Fibroblast of skin of right biceps (primary cell): ENCODE data around the gene PRR20D.
"Not testable (repeated sequence)": the region's sequence is repeated elsewhere in the genome, so short reads cannot be mapped to it uniquely, and the experiment has no call there.

Source experiments
- DNase-seq: peaks from one replicate; pipeline ENCODE4 v3.0.0-alpha.2; 2013

PRR20D gene

GRCh38 chr13:57160332-57160731 is at the start of gene PRR20D:
PRR20D (plus strand) TSS chr13:57160632; CDS start chr13:57161019, 387 bp downstream.
- DNase-seq: not testable (repeated sequence)

DNA sequence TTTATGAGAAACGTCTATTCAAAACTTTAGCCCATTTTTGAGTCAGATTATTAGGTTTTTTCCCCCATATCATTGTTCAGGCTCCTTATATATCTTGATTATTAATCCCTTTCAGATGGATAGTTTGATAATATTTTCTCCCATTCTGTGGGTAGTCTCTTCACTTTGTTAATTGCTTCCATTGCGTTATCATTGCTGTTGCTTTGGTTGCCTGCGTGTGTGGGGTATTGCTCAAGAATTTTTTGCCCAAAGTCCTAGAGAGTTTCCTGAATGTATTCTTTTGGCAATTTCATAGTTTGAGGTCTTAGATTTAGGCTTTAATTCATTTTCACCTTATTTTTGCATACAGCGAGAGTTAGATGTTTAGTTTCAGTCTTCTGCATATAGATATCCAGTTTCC is 45.5 kb upstream of the PRR20D start:
- DNase-seq: no peak

DNA sequence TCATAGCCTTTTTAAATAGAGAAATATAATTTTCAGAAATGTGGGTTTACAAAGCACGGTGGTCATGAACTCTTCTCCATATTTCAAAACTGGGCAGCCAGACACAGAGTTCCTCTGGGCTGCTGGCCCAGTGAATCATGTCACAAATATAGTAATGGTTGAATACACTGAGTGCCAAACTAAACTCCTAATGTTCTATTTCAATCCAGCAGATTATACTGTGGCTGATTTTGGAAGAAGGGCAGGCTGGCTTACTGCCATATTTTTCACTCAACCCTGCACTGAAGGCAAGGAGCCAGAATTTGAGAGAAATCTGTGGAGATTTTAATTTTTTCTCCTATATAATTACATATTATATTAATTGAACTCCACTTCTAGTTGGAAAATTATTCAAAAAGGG is 36.8 kb upstream of the PRR20D start:
- DNase-seq: no peak

DNA sequence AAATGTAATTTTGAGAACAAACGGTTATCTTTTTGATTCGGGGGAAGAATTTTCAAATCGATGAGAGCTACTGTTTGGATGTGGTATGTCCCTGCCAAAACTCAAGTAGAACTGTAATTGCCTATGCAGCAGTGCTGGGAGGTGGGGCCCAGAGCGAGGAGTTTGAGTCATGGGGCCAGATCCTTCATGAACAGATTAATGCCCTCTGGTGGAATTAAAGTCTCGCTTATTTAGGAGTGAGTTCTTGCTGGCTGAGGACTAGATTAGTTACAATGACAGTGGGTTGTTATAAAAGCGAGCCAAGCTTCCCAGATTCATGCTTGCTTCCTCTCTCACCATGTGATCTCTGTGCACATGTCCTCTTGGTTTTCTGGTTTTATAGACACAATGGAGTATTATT is 31.5 kb upstream of the PRR20D start:
- no peak for DNase-seq

- no peak for DNase-seq
These were observed 24.3 kb upstream of the PRR20D start for GRCh38 chr13:57136093-57136492.

DNA sequence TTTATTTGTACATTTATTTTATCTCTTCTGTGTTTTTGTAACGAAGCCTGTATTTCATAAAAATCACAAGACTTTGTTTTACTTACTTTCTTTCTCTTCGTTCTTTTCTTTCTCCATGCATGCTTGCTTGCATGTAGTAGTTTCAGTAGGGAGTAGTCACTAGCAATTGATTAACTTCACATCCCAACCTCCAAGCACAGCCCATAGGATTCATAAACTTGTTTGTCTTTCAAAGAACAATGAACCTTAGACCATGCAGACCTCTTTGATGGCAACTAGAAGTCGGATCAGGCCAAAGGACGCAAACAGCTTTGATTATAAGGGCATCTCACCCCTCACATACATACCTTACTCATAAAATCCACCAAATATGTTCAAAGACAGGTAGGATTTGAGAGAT is 22.8 kb upstream of the PRR20D start:
- no peak for DNase-seq

GRCh38 chr13:57138988-57139387 is 21.4 kb upstream of the PRR20D start:
- no peak for DNase-seq

- not testable (repeated sequence) for DNase-seq
These were observed 20.7 kb upstream of the PRR20D start for GRCh38 chr13:57139781-57140180.

DNA sequence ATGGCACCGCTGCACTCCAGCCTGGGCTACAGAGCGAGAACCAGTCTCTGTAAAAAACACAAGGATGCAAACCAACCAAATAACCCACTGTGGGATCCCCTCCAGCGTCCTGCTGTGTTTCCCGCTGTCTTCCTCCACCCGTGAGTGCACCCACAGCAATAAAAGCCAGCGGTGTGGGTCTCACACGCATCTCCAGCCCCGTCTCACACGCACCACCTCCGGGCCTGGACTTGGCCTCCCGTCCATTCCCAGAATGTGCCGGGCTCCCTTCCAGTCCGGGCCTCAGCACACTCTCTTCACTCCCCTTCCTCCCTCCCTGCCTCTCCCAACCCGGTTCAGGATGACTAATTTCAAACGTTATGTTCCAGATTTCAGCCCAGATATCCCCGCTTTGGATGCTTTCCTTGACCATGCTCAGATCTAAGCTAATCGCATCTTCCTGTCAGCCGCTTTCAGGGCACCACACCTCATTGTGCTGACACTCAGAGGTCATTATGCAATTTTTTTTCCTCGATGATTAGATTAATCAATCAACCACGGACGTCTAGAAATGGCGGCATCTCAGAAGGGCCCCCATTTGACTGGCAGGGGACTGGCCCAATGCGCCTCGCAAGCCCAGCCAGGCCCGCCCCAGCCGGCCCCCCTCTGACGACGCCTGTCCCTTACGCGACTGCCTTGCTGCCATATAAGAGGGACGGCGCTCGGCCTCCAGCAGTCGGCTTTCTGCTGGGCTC is 20.0 kb upstream of the PRR20D start, which contains the start of gene PRR20A:
PRR20A (plus strand) TSS at position 684 of the 734 bp plus-strand sequence. CDS start 387 bp downstream, outside the sequence.
- not testable (repeated sequence) for DNase-seq

DNA sequence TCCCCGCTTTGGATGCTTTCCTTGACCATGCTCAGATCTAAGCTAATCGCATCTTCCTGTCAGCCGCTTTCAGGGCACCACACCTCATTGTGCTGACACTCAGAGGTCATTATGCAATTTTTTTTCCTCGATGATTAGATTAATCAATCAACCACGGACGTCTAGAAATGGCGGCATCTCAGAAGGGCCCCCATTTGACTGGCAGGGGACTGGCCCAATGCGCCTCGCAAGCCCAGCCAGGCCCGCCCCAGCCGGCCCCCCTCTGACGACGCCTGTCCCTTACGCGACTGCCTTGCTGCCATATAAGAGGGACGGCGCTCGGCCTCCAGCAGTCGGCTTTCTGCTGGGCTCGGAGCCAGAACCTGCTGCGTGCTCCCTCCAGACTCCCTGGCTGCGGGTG is 13.2 kb upstream of the PRR20D start, which contains the start of gene PRR20B:
PRR20B (plus strand) TSS at position 301 of the 400 bp plus-strand sequence. CDS start 387 bp downstream, outside the sequence.
- not testable (repeated sequence) for DNase-seq

- DNase-seq: not testable (repeated sequence)
These were observed 12.3 kb upstream of the PRR20D start for GRCh38 chr13:57148106-57148505.

GRCh38 chr13:57153761-57154160 is 6.7 kb upstream of the PRR20D start, which contains the start of gene PRR20C:
PRR20C (plus strand) TSS chr13:57154061; CDS start chr13:57154448, 387 bp downstream.
- not testable (repeated sequence) for DNase-seq

GRCh38 chr13:57166897-57167296 is 6.5 kb downstream of the PRR20D start, which contains the start of gene PRR20E:
PRR20E (plus strand) TSS chr13:57167197; CDS start chr13:57167584, 387 bp downstream.
- not testable (repeated sequence) for DNase-seq

DNA sequence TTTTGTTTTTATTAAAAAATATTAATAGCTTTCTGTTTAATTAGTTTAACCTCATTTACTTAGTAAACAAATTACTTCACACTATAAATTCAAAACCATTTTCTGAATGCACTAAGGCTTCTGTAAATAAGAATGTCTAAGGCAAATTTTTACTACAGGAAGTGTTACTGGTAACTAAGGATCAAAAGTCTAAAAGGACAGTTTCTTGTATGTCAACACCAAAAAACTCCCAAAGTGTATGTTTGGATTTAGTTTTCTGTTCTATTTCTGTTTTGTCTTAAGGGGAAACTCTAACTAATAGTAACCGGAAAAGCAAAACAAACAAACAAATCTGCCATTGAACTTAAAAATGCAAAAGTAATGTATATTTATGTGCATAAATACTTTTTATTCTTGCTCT is 31.2 kb downstream of the PRR20D start:
- DNase-seq: no peak

DNA sequence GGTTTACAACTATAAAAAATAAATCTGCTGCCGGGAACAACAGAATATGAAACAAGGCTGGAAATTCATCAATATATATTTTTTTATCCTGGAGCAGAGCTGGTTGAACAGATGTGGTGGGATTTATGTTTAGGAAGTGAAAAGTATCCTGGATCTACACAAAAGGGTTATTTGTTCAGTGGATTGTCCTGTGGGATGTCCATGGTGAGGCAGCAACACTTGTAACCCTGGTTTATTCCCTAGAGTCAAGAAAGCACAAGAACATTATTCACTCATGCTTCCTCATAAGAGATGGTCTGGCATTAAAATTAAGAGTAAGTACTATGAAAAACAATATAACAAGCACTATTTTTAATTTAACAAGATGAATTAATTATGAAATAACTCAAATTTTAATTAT is 52.6 kb downstream of the PRR20D start:
- DNase-seq: no peak
